ENCODE measurements around the gene GID4. TPM values are rescaled to one million over a fixed set of nuclear protein-coding genes. Genes with fewer than 3 reads are reported as not detected.

The GID4 gene
- total RNA-seq, 4 donors from 2014 or later = 40.1 to 46.4 (median 41.4) TPM

DNA sequence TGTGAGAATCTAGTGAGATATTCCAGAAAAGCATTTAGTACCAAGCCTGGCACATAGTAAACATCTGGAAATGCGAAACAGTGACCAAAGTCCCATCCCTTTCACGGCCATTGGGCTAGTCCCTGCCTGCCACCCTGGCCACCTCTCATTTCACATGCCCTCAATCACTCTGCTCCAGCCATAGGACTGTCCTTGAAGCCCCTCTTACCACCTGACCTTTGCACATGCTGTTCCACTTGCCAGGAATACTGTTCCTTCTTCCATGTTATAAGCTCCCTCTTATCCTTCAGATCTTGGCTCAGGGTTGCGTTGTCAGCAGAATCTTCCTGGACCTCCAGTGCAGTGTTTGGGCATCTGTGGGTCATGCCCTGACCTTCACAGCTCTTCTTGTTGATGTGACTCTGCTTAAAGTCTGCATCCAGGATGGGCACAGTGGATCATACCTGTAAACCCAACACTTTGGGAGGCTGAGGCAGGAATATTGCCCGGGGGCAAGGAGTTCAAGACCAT, 71.5 kb downstream of the GID4 start:
- peaks cover 0 to 15% of the 10 kb centered on the region in 2 donors for H3K36me3 ChIP-seq
- no peak overlapping the region for H3K4me3 ChIP-seq
- intact Hi-C loops (cut with DNase I; ENCODE audit: low total_unique reads) (no loop called here), in situ Hi-C loops (cut with MboI; ENCODE audit: low sequenced_read_pairs in 4 of 4) (no loop called here)
- no peaks in the 10 kb centered on the region for H3K27me3 ChIP-seq
- ATAC-seq (no peak), DNase-seq (no peak)
- no peak for TF ChIP-seq POLR2A (IDR thresholded peaks at IDR 0.05)
- TF ChIP-seq, protein P1, sequence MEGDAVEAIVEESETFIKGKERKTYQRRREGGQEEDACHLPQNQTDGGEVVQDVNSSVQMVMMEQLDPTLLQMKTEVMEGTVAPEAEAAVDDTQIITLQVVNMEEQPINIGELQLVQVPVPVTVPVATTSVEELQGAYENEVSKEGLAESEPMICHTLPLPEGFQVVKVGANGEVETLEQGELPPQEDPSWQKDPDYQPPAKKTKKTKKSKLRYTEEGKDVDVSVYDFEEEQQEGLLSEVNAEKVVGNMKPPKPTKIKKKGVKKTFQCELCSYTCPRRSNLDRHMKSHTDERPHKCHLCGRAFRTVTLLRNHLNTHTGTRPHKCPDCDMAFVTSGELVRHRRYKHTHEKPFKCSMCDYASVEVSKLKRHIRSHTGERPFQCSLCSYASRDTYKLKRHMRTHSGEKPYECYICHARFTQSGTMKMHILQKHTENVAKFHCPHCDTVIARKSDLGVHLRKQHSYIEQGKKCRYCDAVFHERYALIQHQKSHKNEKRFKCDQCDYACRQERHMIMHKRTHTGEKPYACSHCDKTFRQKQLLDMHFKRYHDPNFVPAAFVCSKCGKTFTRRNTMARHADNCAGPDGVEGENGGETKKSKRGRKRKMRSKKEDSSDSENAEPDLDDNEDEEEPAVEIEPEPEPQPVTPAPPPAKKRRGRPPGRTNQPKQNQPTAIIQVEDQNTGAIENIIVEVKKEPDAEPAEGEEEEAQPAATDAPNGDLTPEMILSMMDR (IDR thresholded peaks at IDR 0.05 in 4 of 5, conservative IDR thresholded peaks at IDR 0.05 in 1 of 5) = no peak
- H3K9me3 ChIP-seq = no peaks in the 10 kb centered on the region
- H3K4me1 ChIP-seq = no peaks in the 10 kb centered on the region
- H3K27ac ChIP-seq = no peak overlapping the region

DNA sequence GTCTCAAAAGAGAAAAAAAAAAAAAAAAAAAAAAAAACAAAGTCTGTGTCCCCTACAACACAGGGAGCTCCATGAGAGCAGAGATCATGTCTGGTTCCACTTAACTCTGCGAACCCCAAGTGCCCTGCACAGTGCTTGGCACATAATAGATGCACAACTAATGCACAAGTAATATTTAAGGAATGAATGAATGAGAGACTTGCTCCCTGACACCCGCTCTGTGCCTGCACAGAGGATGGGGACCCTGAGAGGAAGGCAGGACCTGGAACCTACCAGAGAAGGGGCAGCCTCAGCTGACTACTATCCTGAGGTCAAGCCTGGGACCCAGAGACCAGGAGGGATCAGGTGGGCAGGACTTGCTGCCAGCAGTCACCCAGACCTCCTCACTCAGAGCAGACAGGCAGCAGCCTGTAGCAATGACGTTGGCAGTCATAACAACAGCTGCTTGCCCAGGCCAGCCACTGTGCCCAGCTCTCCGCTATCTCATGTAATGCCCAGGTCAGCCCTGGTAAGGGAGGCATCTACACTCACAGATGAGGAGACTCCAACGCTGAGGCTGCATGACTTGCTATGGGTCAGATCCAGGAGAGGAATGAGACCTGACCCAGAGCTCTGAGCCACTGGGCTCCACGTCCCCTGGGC, 72.2 kb downstream of the GID4 start:
- H3K4me1 ChIP-seq = no peaks in the 10 kb centered on the region
- no peaks in the 10 kb centered on the region for H3K27me3 ChIP-seq
- TF ChIP-seq, protein P1 (IDR thresholded peaks at IDR 0.05 in 4 of 5, conservative IDR thresholded peaks at IDR 0.05 in 1 of 5) = no peak
- TF ChIP-seq POLR2A (IDR thresholded peaks at IDR 0.05) = no peak
- ATAC-seq (peak; percentile 57 to 69), DNase-seq (peak in 1 of 2 donors; percentile 32)
- intact Hi-C loops (cut with DNase I; ENCODE audit: low total_unique reads) = no loop called here
- no peak overlapping the region for H3K4me3 ChIP-seq
- no peaks in the 10 kb centered on the region for H3K9me3 ChIP-seq
- in situ Hi-C loops (cut with MboI; ENCODE audit: low sequenced_read_pairs in 4 of 4) = no loop called here
- H3K36me3 ChIP-seq = peaks cover 0 to 10% of the 10 kb centered on the region in 2 donors
- no peak overlapping the region for H3K27ac ChIP-seq

DNA sequence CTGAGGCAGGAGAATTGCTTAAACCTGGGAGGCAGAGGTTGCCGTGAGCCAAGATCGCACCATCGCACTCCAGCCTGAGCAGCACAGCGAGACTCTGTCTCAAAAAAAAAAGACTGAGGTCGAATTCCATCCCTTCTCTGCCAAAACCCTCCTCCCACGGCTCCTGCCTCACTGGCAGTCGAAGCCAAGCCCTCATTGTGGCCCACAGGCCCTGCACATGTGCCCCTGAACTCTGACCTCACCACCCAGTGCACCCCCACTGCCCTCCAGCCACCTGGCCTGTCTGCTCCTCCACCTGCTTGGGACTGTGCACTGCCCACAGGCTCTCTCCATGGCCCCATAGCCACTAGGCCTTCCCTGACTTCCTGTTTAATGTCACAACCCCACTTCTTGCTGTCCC, 76.3 kb downstream of the GID4 start:
- peaks cover 3 to 14% of the 10 kb centered on the region in 2 donors for H3K4me1 ChIP-seq
- TF ChIP-seq, protein P1 (IDR thresholded peaks at IDR 0.05 in 4 of 5, conservative IDR thresholded peaks at IDR 0.05 in 1 of 5) = no peak
- no peak for TF ChIP-seq POLR2A (IDR thresholded peaks at IDR 0.05)
- H3K27ac ChIP-seq = no peak overlapping the region
- H3K36me3 ChIP-seq = no peaks in the 10 kb centered on the region
- H3K27me3 ChIP-seq = no peaks in the 10 kb centered on the region
- no peak for ATAC-seq
- intact Hi-C loops (cut with DNase I; ENCODE audit: low total_unique reads) = no loop called here
- DNase-seq = no peak
- in situ Hi-C loops (cut with MboI; ENCODE audit: low sequenced_read_pairs in 4 of 4) = no loop called here
- H3K9me3 ChIP-seq = no peaks in the 10 kb centered on the region
- no peak overlapping the region for H3K4me3 ChIP-seq

DNA sequence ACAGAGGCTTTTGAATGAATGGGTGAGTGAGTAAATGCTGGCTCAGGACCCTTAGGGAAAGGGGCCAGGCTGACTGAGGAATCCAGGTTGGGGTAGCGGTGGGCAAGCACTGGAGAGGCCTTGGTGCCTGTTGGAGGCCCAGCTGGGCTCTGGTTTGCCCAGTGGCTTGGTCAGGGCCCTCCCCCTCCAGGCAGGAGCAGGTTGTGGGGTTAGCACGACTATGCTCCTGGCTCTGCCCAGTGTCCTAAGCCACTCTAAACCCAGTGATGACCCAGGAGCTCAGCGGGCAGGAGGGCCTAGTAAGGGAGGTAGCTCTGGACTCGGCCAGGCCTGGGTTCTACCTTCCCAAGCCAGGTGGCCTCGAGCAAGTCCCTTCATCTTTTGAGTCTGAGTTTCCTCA, 76.9 kb downstream of the GID4 start:
- in situ Hi-C loops (cut with MboI; ENCODE audit: low sequenced_read_pairs in 4 of 4) = no loop called here
- H3K27me3 ChIP-seq = no peaks in the 10 kb centered on the region
- no peaks in the 10 kb centered on the region for H3K36me3 ChIP-seq
- ATAC-seq (no peak), DNase-seq (no peak)
- no peak overlapping the region for H3K27ac ChIP-seq
- intact Hi-C loops (cut with DNase I; ENCODE audit: low total_unique reads) = no loop called here
- no peak overlapping the region for H3K4me3 ChIP-seq
- H3K9me3 ChIP-seq = no peaks in the 10 kb centered on the region
- TF ChIP-seq POLR2A (IDR thresholded peaks at IDR 0.05) = no peak
- TF ChIP-seq, protein P1 (IDR thresholded peaks at IDR 0.05 in 4 of 5, conservative IDR thresholded peaks at IDR 0.05 in 1 of 5) = no peak
- peaks cover 3 to 14% of the 10 kb centered on the region in 2 donors for H3K4me1 ChIP-seq
